Panc1 (cell line): ENCODE measurements around the gene POLDIP3.

Source experiments
- POLR2AphosphoS5 ChIP-seq: IDR thresholded peaks from 2 replicates; pipeline ENCODE4 v1.6.1; 2012; ENCODE audit warnings: mild to moderate bottlenecking, low read depth, low read length, moderate library complexity
- SIN3A ChIP-seq: IDR thresholded peaks from 2 replicates; pipeline ENCODE4 v1.6.1; 2012; ENCODE audit warnings: low read depth, mild to moderate bottlenecking, low read length, moderate library complexity, borderline replicate concordance; ENCODE audit not compliant: insufficient read depth
- TF ChIP-seq, protein P1 (sequence below): fragments of 450-650 bp; IDR thresholded peaks from 2 replicates; pipeline ENCODE4 v1.5.1; 2017; ENCODE audit warnings: mild to moderate bottlenecking

DNA sequence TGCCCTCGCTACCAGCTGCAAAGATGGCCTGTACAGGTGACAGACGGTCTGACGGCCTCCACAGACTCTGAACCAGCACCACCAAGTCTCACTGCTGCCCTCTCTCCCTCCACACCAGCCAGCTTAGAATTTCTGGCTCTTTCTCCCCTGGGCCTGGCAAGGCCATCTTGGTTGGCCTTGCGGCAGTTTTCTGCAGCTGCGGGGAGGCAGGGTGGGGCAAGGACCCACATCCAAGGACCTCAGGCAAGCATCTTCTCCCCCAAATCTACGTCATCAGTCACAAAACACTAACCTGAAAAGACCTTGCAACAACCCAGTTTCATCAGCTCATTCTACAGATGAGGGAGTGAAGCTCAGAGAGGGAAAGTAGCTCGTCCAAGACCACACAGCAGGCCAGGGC, 11.7 kb upstream of the POLDIP3 start:
- TF ChIP-seq POLR2AphosphoS5: no peak
- TF ChIP-seq, protein P1, sequence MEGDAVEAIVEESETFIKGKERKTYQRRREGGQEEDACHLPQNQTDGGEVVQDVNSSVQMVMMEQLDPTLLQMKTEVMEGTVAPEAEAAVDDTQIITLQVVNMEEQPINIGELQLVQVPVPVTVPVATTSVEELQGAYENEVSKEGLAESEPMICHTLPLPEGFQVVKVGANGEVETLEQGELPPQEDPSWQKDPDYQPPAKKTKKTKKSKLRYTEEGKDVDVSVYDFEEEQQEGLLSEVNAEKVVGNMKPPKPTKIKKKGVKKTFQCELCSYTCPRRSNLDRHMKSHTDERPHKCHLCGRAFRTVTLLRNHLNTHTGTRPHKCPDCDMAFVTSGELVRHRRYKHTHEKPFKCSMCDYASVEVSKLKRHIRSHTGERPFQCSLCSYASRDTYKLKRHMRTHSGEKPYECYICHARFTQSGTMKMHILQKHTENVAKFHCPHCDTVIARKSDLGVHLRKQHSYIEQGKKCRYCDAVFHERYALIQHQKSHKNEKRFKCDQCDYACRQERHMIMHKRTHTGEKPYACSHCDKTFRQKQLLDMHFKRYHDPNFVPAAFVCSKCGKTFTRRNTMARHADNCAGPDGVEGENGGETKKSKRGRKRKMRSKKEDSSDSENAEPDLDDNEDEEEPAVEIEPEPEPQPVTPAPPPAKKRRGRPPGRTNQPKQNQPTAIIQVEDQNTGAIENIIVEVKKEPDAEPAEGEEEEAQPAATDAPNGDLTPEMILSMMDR: no peak
- TF ChIP-seq SIN3A: no peak
